HEK293 (cell line): ENCODE data around the gene FAM219B.

Source experiments
- FEZF1 ChIP-seq: fragments of 450-650 bp; formaldehyde crosslinking; IDR thresholded peaks from 2 replicates; pipeline ENCODE4 v1.5.1; 2016; ENCODE audit warnings: missing biosample characterization, missing genetic modification characterization
- PRDM1 ChIP-seq: fragments of 450-650 bp; formaldehyde crosslinking; IDR thresholded peaks from 2 replicates; pipeline ENCODE4; 2016; ENCODE audit warnings: missing biosample characterization, missing genetic modification characterization
- RBAK ChIP-seq: fragments of 450-650 bp; formaldehyde crosslinking; IDR thresholded peaks from 2 replicates; pipeline ENCODE4 v1.5.1; 2016; ENCODE audit warnings: missing biosample characterization, missing genetic modification characterization
- ZBTB17 ChIP-seq: fragments of 450-650 bp; formaldehyde crosslinking; IDR thresholded peaks from 2 replicates; pipeline ENCODE4 v1.5.1; 2016; ENCODE audit warnings: missing biosample characterization, missing genetic modification characterization
- ZBTB48 ChIP-seq: fragments of 450-650 bp; formaldehyde crosslinking; IDR thresholded peaks from 2 replicates; pipeline ENCODE4 v1.5.1; 2016; ENCODE audit warnings: missing biosample characterization, missing genetic modification characterization
- ZBTB8A ChIP-seq: fragments of 450-650 bp; formaldehyde crosslinking; IDR thresholded peaks from 2 replicates; pipeline ENCODE4 v1.5.1; 2016; ENCODE audit warnings: missing biosample characterization, missing genetic modification characterization
- ZEB2 ChIP-seq: fragments of 450-650 bp; formaldehyde crosslinking; IDR thresholded peaks from 2 replicates; pipeline ENCODE4 v1.5.1; 2016; ENCODE audit warnings: missing biosample characterization, missing genetic modification characterization
- ZFP3 ChIP-seq: fragments of 450-650 bp; formaldehyde crosslinking; IDR thresholded peaks from 2 replicates; pipeline ENCODE4 v1.5.1; 2016; ENCODE audit warnings: low read depth, missing biosample characterization, missing genetic modification characterization
- ZFP69B ChIP-seq: fragments of 450-650 bp; formaldehyde crosslinking; IDR thresholded peaks from 2 replicates; pipeline ENCODE4 v1.5.1; 2016; ENCODE audit warnings: missing biosample characterization, missing genetic modification characterization
- ZIC2 ChIP-seq: fragments of 450-650 bp; formaldehyde crosslinking; IDR thresholded peaks from 2 replicates; pipeline ENCODE4 v1.5.1; 2016; ENCODE audit warnings: missing biosample characterization, missing genetic modification characterization
- ZNF10 ChIP-seq: fragments of 450-650 bp; formaldehyde crosslinking; IDR thresholded peaks from 2 replicates; pipeline ENCODE4 v1.5.1; 2017; ENCODE audit warnings: missing biosample characterization, missing genetic modification characterization
- ZNF112 ChIP-seq: fragments of 450-650 bp; formaldehyde crosslinking; IDR thresholded peaks from 2 replicates; pipeline ENCODE4 v1.5.0; 2017; ENCODE audit warnings: missing biosample characterization, missing genetic modification characterization
- ZNF132 ChIP-seq: fragments of 450-650 bp; formaldehyde crosslinking; IDR thresholded peaks from 2 replicates; pipeline ENCODE4 v1.5.1; 2017; ENCODE audit warnings: missing biosample characterization, missing genetic modification characterization, borderline replicate concordance
- ZNF169 ChIP-seq: fragments of 450-650 bp; formaldehyde crosslinking; IDR thresholded peaks from 2 replicates; pipeline ENCODE4 v1.5.1; 2016; ENCODE audit warnings: missing biosample characterization, missing genetic modification characterization
- ZNF184 ChIP-seq: fragments of 450-650 bp; IDR thresholded peaks from 2 replicates; pipeline ENCODE4 v1.5.1; 2018; ENCODE audit warnings: missing biosample characterization, mild to moderate bottlenecking, missing genetic modification characterization
- ZNF2 ChIP-seq: fragments of 450-650 bp; formaldehyde crosslinking; IDR thresholded peaks from 2 replicates; pipeline ENCODE4 v1.5.1; 2016; ENCODE audit warnings: missing biosample characterization, missing genetic modification characterization
- ZNF24 ChIP-seq: fragments of 450-650 bp; formaldehyde crosslinking; IDR thresholded peaks from 2 replicates; pipeline ENCODE4 v1.5.1; 2016; ENCODE audit warnings: missing biosample characterization, missing genetic modification characterization
- ZNF488 ChIP-seq: fragments of 450-650 bp; formaldehyde crosslinking; IDR thresholded peaks from 2 replicates; pipeline ENCODE4 v1.5.1; 2016; ENCODE audit warnings: missing biosample characterization, missing genetic modification characterization
- ZNF580 ChIP-seq: fragments of 450-650 bp; formaldehyde crosslinking; IDR thresholded peaks from 2 replicates; pipeline ENCODE4 v1.5.1; 2016; ENCODE audit warnings: missing biosample characterization, missing genetic modification characterization
- ZNF645 ChIP-seq: fragments of 450-650 bp; formaldehyde crosslinking; IDR thresholded peaks from 2 replicates; pipeline ENCODE4; 2016; ENCODE audit warnings: missing biosample characterization, missing genetic modification characterization
- ZNF654 ChIP-seq: fragments of 450-650 bp; formaldehyde crosslinking; IDR thresholded peaks from 2 replicates; pipeline ENCODE4 v1.5.1; 2016; ENCODE audit warnings: low read depth, missing biosample characterization, missing genetic modification characterization
- ZNF692 ChIP-seq: fragments of 450-650 bp; formaldehyde crosslinking; IDR thresholded peaks from 2 replicates; pipeline ENCODE4 v1.5.1; 2016; ENCODE audit warnings: missing biosample characterization, missing genetic modification characterization
- ZNF785 ChIP-seq: fragments of 450-650 bp; formaldehyde crosslinking; IDR thresholded peaks from 2 replicates; pipeline ENCODE4 v1.5.1; 2016; ENCODE audit warnings: missing biosample characterization, missing genetic modification characterization
- TF ChIP-seq, protein P1 (sequence below): fragments of 450-650 bp; formaldehyde crosslinking; IDR thresholded peaks from 2 replicates; pipeline ENCODE4 v1.5.1; 2016; ENCODE audit warnings: missing biosample characterization, missing genetic modification characterization
- TF ChIP-seq, protein P2 (sequence below): fragments of 450-650 bp; formaldehyde crosslinking; IDR thresholded peaks from 2 replicates; pipeline ENCODE4 v1.5.0; 2017; ENCODE audit warnings: missing biosample characterization, missing genetic modification characterization, borderline replicate concordance
- TF ChIP-seq, protein P3 (sequence below): fragments of 450-650 bp; formaldehyde crosslinking; IDR thresholded peaks from 2 replicates; pipeline ENCODE4 v1.5.1; 2016; ENCODE audit warnings: missing biosample characterization, missing genetic modification characterization

FAM219B gene

DNA sequence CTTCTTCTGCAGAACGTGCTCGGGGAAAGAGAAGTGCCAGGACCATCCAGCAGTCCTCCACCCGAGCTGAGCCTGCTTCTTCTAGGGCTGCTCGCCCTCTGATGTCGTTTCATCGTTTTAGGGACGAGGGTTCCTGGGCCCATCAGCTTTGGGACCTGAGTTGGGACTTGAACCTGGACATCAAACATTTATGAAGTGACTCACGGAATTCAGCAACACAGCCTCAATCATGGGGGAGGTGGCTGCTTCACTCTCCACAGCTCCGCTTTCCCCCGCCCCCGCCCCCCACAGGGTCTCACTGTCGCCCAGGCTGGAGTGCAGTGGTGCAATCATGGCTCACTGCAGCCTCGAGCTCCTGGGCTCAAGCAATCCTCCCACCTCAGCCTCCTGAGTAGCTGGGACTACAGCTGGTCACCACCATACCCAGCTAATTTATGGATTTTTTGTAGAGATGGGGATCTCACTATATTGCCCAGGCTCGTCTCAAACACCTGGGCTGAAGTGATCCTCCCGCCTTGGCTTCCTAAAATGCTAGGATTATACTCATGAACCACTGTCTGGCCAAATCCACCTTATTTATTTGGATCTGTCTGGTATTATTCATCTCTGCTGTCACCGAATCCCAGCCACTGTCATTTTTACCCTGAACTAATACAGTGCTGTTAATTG, 32.8 kb downstream of the FAM219B start (continued):
- TF ChIP-seq ZNF184 (tag by site-specific recombination) (0 out of 2 replicates have a peak, but pooled peaks have one; percentile 42), ZIC2 (peak; percentile 76), ZNF2 (tag by site-specific recombination) (peak; percentile 27; the same call in 1 of the 2 replicates), ZNF580 (tag by site-specific recombination) (peak; percentile 13; the same call in 1 of the 2 replicates), ZNF169 (no peak), ZBTB17 (tag by site-specific recombination) (peak; percentile 88), ZNF654 (no peak), ZNF488 (tag by site-specific recombination) (no peak), ZEB2 (tag by site-specific recombination) (0 out of 2 replicates have a peak, but pooled peaks have one; percentile 42), ZNF692 (tag by site-specific recombination) (no peak), ZNF24 (no peak), ZNF645 (no peak), FEZF1 (tag by site-specific recombination) (no peak), ZBTB48 (tag by site-specific recombination) (peak; percentile 91), ZBTB8A (tag by site-specific recombination) (peak; percentile 56; the same call in 1 of the 2 replicates), ZNF112 (no peak), ZFP3 (tag by site-specific recombination) (no peak), ZNF132 (tag by site-specific recombination) (no peak), ZFP69B (tag by site-specific recombination) (peak; percentile 72), PRDM1 (tag by site-specific recombination) (peak; percentile 63), ZNF10 (tag by site-specific recombination) (no peak), RBAK (tag by site-specific recombination) (no peak), ZNF785 (tag by site-specific recombination) (peak; percentile 47; the same call in 1 of the 2 replicates)
- TF ChIP-seq, protein P1, sequence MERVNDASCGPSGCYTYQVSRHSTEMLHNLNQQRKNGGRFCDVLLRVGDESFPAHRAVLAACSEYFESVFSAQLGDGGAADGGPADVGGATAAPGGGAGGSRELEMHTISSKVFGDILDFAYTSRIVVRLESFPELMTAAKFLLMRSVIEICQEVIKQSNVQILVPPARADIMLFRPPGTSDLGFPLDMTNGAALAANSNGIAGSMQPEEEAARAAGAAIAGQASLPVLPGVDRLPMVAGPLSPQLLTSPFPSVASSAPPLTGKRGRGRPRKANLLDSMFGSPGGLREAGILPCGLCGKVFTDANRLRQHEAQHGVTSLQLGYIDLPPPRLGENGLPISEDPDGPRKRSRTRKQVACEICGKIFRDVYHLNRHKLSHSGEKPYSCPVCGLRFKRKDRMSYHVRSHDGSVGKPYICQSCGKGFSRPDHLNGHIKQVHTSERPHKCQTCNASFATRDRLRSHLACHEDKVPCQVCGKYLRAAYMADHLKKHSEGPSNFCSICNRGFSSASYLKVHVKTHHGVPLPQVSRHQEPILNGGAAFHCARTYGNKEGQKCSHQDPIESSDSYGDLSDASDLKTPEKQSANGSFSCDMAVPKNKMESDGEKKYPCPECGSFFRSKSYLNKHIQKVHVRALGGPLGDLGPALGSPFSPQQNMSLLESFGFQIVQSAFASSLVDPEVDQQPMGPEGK (tag by site-specific recombination) = peak; percentile 70; the same call in 1 of the 2 replicates
- TF ChIP-seq, protein P2, sequence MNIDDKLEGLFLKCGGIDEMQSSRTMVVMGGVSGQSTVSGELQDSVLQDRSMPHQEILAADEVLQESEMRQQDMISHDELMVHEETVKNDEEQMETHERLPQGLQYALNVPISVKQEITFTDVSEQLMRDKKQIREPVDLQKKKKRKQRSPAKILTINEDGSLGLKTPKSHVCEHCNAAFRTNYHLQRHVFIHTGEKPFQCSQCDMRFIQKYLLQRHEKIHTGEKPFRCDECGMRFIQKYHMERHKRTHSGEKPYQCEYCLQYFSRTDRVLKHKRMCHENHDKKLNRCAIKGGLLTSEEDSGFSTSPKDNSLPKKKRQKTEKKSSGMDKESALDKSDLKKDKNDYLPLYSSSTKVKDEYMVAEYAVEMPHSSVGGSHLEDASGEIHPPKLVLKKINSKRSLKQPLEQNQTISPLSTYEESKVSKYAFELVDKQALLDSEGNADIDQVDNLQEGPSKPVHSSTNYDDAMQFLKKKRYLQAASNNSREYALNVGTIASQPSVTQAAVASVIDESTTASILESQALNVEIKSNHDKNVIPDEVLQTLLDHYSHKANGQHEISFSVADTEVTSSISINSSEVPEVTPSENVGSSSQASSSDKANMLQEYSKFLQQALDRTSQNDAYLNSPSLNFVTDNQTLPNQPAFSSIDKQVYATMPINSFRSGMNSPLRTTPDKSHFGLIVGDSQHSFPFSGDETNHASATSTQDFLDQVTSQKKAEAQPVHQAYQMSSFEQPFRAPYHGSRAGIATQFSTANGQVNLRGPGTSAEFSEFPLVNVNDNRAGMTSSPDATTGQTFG (tag by site-specific recombination) = no peak
- TF ChIP-seq, protein P3, sequence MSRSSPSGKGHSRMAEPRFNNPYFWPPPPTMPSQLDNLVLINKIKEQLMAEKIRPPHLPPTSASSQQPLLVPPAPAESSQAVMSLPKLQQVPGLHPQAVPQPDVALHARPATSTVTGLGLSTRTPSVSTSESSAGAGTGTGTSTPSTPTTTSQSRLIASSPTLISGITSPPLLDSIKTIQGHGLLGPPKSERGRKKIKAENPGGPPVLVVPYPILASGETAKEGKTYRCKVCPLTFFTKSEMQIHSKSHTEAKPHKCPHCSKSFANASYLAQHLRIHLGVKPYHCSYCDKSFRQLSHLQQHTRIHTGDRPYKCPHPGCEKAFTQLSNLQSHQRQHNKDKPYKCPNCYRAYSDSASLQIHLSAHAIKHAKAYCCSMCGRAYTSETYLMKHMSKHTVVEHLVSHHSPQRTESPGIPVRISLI (tag by site-specific recombination) = no peak
